Measurements from ENCODE around the gene MPZL1. TPM values are rescaled to one million over a fixed set of nuclear protein-coding genes. Genes with fewer than 3 reads are reported as not detected.

Gene MPZL1
- total and polyA plus RNA-seq, 4 donors: 11.3 to 26.1 (median 16.8) TPM

GRCh38 chr1:167821969-167822685 lies 100.3 kb downstream of the MPZL1 start:
- TF ChIP-seq MAX (IDR thresholded peaks at IDR 0.05) (no peak), HNF4G (IDR thresholded peaks at IDR 0.05) (no peak), YY1 (IDR thresholded peaks at IDR 0.05) (no peak), RAD21 (IDR thresholded peaks at IDR 0.05) (no peak), EGR1 (IDR thresholded peaks at IDR 0.05; ENCODE audit: low read depth in 2 of 2) (no peak), SP1 (IDR thresholded peaks at IDR 0.05) (no peak), CTCF (IDR thresholded peaks at IDR 0.05; ENCODE audit: low read depth, low read length, missing input control) (no peak), NR2F2 (IDR thresholded peaks at IDR 0.05) (no peak), JUND (IDR thresholded peaks at IDR 0.05) (no peak), REST (IDR thresholded peaks at IDR 0.05) (no peak), HNF4A (conservative IDR thresholded peaks at IDR 0.05) (no peak), FOXA2 (IDR thresholded peaks at IDR 0.05) (no peak), GABPA (IDR thresholded peaks at IDR 0.05 in 1 of 2, conservative IDR thresholded peaks at IDR 0.05 in 1 of 2) (no peak), RXRA (IDR thresholded peaks at IDR 0.05) (no peak), FOXA1 (IDR thresholded peaks at IDR 0.05) (no peak)
- TF ChIP-seq, protein P1, sequence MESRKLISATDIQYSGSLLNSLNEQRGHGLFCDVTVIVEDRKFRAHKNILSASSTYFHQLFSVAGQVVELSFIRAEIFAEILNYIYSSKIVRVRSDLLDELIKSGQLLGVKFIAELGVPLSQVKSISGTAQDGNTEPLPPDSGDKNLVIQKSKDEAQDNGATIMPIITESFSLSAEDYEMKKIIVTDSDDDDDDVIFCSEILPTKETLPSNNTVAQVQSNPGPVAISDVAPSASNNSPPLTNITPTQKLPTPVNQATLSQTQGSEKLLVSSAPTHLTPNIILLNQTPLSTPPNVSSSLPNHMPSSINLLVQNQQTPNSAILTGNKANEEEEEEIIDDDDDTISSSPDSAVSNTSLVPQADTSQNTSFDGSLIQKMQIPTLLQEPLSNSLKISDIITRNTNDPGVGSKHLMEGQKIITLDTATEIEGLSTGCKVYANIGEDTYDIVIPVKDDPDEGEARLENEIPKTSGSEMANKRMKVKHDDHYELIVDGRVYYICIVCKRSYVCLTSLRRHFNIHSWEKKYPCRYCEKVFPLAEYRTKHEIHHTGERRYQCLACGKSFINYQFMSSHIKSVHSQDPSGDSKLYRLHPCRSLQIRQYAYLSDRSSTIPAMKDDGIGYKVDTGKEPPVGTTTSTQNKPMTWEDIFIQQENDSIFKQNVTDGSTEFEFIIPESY (IDR thresholded peaks at IDR 0.05): no peak
- H3K9ac ChIP-seq (ENCODE audit: low read depth in 1 of 2, low read length in 2 of 2): no peak overlapping the region
- peaks cover 0 to 5% (median 2%) of the 10 kb centered on the region in 4 donors for H3K4me1 ChIP-seq (ENCODE audit: control insufficient read depth in 4 of 4, insufficient read depth in 4 of 4, low read length in 3 of 4)
- H3K27ac ChIP-seq (ENCODE audit: low read depth in 1 of 2, low read length in 2 of 2): no peak overlapping the region
- 89% methylated on average over 4 of the region's 4 CpGs for WGBS
- H3K9me3 ChIP-seq (ENCODE audit: control insufficient read depth in 4 of 4, low read length in 3 of 4): no peaks in the 10 kb centered on the region
- no peak for DNase-seq (ENCODE audit: low spot score)
- no peaks in the 10 kb centered on the region for H3K36me3 ChIP-seq (ENCODE audit: control insufficient read depth in 4 of 4, insufficient read depth in 3 of 4, low read depth in 1 of 4, low read length in 3 of 4)
- no peak overlapping the region for H3K4me3 ChIP-seq (ENCODE audit: low read depth in 1 of 3, low read length in 3 of 3)
- no peaks in the 10 kb centered on the region for H3K27me3 ChIP-seq (ENCODE audit: control insufficient read depth in 4 of 4, insufficient read depth in 4 of 4, low read length in 3 of 4)

Measured in liver (tissue), 9 donors.